NCI-H2196 treated with DMSO at 0.1 percent for 48 hours (cell line): ENCODE results near the gene PLSCR1.
"Not testable (repeated sequence)": the region's sequence is repeated elsewhere in the genome, so short reads cannot be mapped to it uniquely, and the experiment has no call there.

ENCODE experiments used
- DNase-seq: peaks from one replicate; lab custom pipeline; 2025; ENCODE audit not compliant: unreplicated experiment; lab: John Stamatoyannopoulos, UW

The PLSCR1 gene

GRCh38 chr3:146550743-146551510, 6.5 kb upstream of the PLSCR1 start:
- DNase-seq = no peak

- DNase-seq = no peak
Measured at GRCh38 chr3:146550070-146550615, 5.7 kb upstream of the PLSCR1 start.

GRCh38 chr3:146547235-146547835, 2.9 kb upstream of the PLSCR1 start:
- DNase-seq = no peak

- no peak for DNase-seq
Measured at GRCh38 chr3:146546366-146546965, 2.1 kb upstream of the PLSCR1 start.

- DNase-seq = no peak
Measured at GRCh38 chr3:146544929-146545528, 622 bp upstream of the PLSCR1 start.

- DNase-seq = no peak
Measured at GRCh38 chr3:146543461-146544001, 876 bp downstream of the PLSCR1 start.

GRCh38 chr3:146542978-146543377, 1.4 kb downstream of the PLSCR1 start:
- no peak for DNase-seq

- DNase-seq = no peak
Measured at GRCh38 chr3:146542179-146542578, 2.2 kb downstream of the PLSCR1 start.

GRCh38 chr3:146540978-146541377, 3.4 kb downstream of the PLSCR1 start:
- no peak for DNase-seq

GRCh38 chr3:146540236-146540635, 4.2 kb downstream of the PLSCR1 start:
- no peak for DNase-seq

- no peak for DNase-seq
Measured at GRCh38 chr3:146539315-146539714, 5.1 kb downstream of the PLSCR1 start.

- no peak for DNase-seq
Measured at GRCh38 chr3:146537603-146538002, 6.8 kb downstream of the PLSCR1 start.

- no peak for DNase-seq
Measured at GRCh38 chr3:146536681-146537080, 7.7 kb downstream of the PLSCR1 start.

- no peak for DNase-seq
Measured at GRCh38 chr3:146532406-146532805, 12.0 kb downstream of the PLSCR1 start.

- DNase-seq = no peak
Measured at GRCh38 chr3:146530609-146531008, 13.8 kb downstream of the PLSCR1 start.

GRCh38 chr3:146529021-146529420, 15.4 kb downstream of the PLSCR1 start:
- DNase-seq = no peak

GRCh38 chr3:146524961-146525360, 19.4 kb downstream of the PLSCR1 start:
- no peak for DNase-seq

GRCh38 chr3:146523531-146523930, 20.9 kb downstream of the PLSCR1 start:
- no peak for DNase-seq

GRCh38 chr3:146522174-146523158, 21.9 kb downstream of the PLSCR1 start:
- not testable (repeated sequence) for DNase-seq

GRCh38 chr3:146521394-146521793, 23.0 kb downstream of the PLSCR1 start:
- DNase-seq = no peak
